Measurements from ENCODE around the gene TAF6.

TAF6 gene

GRCh38 chr7:100091411-100092181 lies 27.6 kb downstream of the TAF6 start:
- DNase-seq = peak; percentile 57

GRCh38 chr7:100090527-100091410 lies 28.4 kb downstream of the TAF6 start:
- DNase-seq = peak; percentile 57

- DNase-seq = no peak
These were observed 29.5 kb downstream of the TAF6 start for GRCh38 chr7:100089458-100090196.

- peak; percentile 92 for DNase-seq
These were observed 30.3 kb downstream of the TAF6 start, which contains the start of gene COPS6 for GRCh38 chr7:100088621-100089457. Gene COPS6, plus strand, starts transcription at chr7:100088969. Its CDS starts 22 bp downstream, at chr7:100088991.

- no peak for DNase-seq
These were observed 31.0 kb downstream of the TAF6 start for GRCh38 chr7:100088095-100088620.

GRCh38 chr7:100087055-100087750 lies 32.0 kb downstream of the TAF6 start:
- no peak for DNase-seq

GRCh38 chr7:100085515-100085914 lies 33.6 kb downstream of the TAF6 start:
- peak; percentile 34 for DNase-seq

GRCh38 chr7:100082978-100083377 lies 36.2 kb downstream of the TAF6 start:
- no peak for DNase-seq

- peak; percentile 99 for DNase-seq
These were observed 37.5 kb downstream of the TAF6 start, which contains the start of gene ZNF3 for GRCh38 chr7:100081535-100082102. Gene ZNF3, minus strand, starts transcription at chr7:100081723. Its CDS starts 4,366 bp downstream, at chr7:100077357.

- DNase-seq = peak; percentile 56
These were observed 38.1 kb downstream of the TAF6 start for GRCh38 chr7:100080907-100081534.

- no peak for DNase-seq
These were observed 40.1 kb downstream of the TAF6 start for GRCh38 chr7:100079024-100079560.

GRCh38 chr7:100077205-100077604 lies 42.0 kb downstream of the TAF6 start:
- no peak for DNase-seq

- DNase-seq = no peak
These were observed 43.7 kb downstream of the TAF6 start for GRCh38 chr7:100075418-100075817.

GRCh38 chr7:100074841-100075240 lies 44.3 kb downstream of the TAF6 start:
- no peak for DNase-seq

GRCh38 chr7:100072462-100072861 lies 46.7 kb downstream of the TAF6 start:
- no peak for DNase-seq

GRCh38 chr7:100071018-100071723 lies 48.0 kb downstream of the TAF6 start:
- no peak for DNase-seq

GRCh38 chr7:100069991-100070390 lies 49.2 kb downstream of the TAF6 start:
- DNase-seq = no peak

GRCh38 chr7:100066953-100067352 lies 52.2 kb downstream of the TAF6 start:
- DNase-seq = no peak

- no peak for DNase-seq
These were observed 53.5 kb downstream of the TAF6 start for GRCh38 chr7:100065452-100066186.

Measured in NCI-H69 (cell line).